Progenitor cell of endocrine pancreas (in vitro differentiated cells): ENCODE results near the gene TLCD2. TPM values are rescaled to one million over a fixed set of nuclear protein-coding genes. Genes with fewer than 3 reads are reported as not detected.
"Not testable (repeated sequence)": the region's sequence is repeated elsewhere in the genome, so short reads cannot be mapped to it uniquely, and the experiment has no call there.

Experiments
- DNase-seq: peaks from one replicate; pipeline ENCODE4 v3.0.0; 2021; ENCODE audit warnings: low spot score; ENCODE audit not compliant: unreplicated experiment
- H3K27ac Mint-ChIP-seq: 2 replicates; pipeline ENCODE4 v1.8.0; 2021; ENCODE audit warnings: mild to moderate bottlenecking, moderate library complexity, mixed read lengths
- H3K27me3 Mint-ChIP-seq: 2 replicates; pipeline ENCODE4 v1.8.0; 2021; ENCODE audit warnings: mixed read lengths
- H3K36me3 Mint-ChIP-seq: 2 replicates; pipeline ENCODE4 v1.8.0; 2022; ENCODE audit warnings: mixed read lengths; ENCODE audit not compliant: insufficient read depth
- H3K4me1 Mint-ChIP-seq: 2 replicates; pipeline ENCODE4 v1.8.0; 2021; ENCODE audit warnings: low read depth, mixed read lengths
- H3K4me3 Mint-ChIP-seq: 2 replicates; pipeline ENCODE4 v1.8.0; 2021; ENCODE audit warnings: low read depth, mild to moderate bottlenecking, moderate library complexity, mixed read lengths
- H3K9me3 Mint-ChIP-seq: 2 replicates; pipeline ENCODE4 v1.8.0; 2021; ENCODE audit warnings: low read depth, mixed read lengths
- CTCF ChIP-seq: fragments of 200-600 bp; sonication (generic); IDR thresholded peaks from one replicate; pipeline ENCODE4 v1.5.0; 2021; ENCODE audit warnings: antibody characterized with exemption, mild to moderate bottlenecking; ENCODE audit not compliant: unreplicated experiment
- total RNA-seq: library from RNA; stranded (reverse); gene quantifications from 2 replicates; pipeline ENCODE4 v1.2.1, GENCODE V29; 2021

TLCD2 gene
- total RNA-seq, 1 donor from 2014 or later: 2.7 TPM

- peaks cover 20% of the 10 kb centered on the region for H3K4me1 Mint-ChIP-seq
- peak; percentile 97 for DNase-seq
- H3K4me3 Mint-ChIP-seq: peak within 1 kb of the TSS; percentile 97
- peak within 1 kb of the TSS; percentile 99 for H3K27ac Mint-ChIP-seq
- H3K36me3 Mint-ChIP-seq: peaks cover 28% of the 10 kb centered on the region
- H3K27me3 Mint-ChIP-seq: no peaks in the 10 kb centered on the region
- no peaks in the 10 kb centered on the region for H3K9me3 Mint-ChIP-seq
- no peak for TF ChIP-seq CTCF
Observed at GRCh38 chr17:1684378-1685189, 25.6 kb downstream of the TLCD2 start, which contains the start of gene PRPF8. Gene PRPF8, minus strand, starts transcription at chr17:1684867. Its CDS starts 296 bp downstream, at chr17:1684571.

DNA sequence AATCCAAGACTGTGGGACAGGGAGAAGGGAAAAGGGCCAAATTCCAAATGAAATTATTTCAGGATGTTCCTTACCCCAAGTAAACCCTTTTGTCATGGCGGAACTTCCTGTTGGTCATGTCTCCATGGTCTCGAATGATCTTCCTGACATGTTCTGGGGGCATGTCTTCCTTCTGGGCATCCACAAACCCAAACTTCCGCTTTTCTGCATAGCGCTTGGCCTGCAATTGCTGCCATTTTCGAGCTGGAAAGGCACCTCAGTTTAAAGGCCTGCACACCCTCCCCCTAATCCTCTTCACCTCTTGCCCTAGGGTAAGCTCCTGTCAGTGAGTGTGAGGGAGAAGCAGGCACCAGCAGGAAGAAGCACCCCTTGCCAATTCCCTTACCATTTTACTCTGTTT, 26.7 kb downstream of the TLCD2 start:
- H3K36me3 Mint-ChIP-seq: peaks cover 34% of the 10 kb centered on the region
- peak overlapping the region; percentile 97 for H3K4me3 Mint-ChIP-seq
- peaks cover 20% of the 10 kb centered on the region for H3K4me1 Mint-ChIP-seq
- H3K9me3 Mint-ChIP-seq: no peaks in the 10 kb centered on the region
- peak overlapping the region; percentile 99 for H3K27ac Mint-ChIP-seq
- TF ChIP-seq CTCF: no peak
- no peaks in the 10 kb centered on the region for H3K27me3 Mint-ChIP-seq
- no peak for DNase-seq

GRCh38 chr17:1676401-1676800, 33.8 kb downstream of the TLCD2 start:
- Mint-ChIP-seq H3K4me1 (no peaks in the 10 kb centered on the region), H3K9me3 (no peaks in the 10 kb centered on the region), H3K4me3 (no peak overlapping the region), H3K36me3 (peaks cover 40% of the 10 kb centered on the region), H3K27ac (no peak overlapping the region), H3K27me3 (no peaks in the 10 kb centered on the region)
- no peak for TF ChIP-seq CTCF
- no peak for DNase-seq

GRCh38 chr17:1673041-1673785, 37.0 kb downstream of the TLCD2 start:
- Mint-ChIP-seq H3K27ac (no peak overlapping the region), H3K4me1 (no peaks in the 10 kb centered on the region), H3K4me3 (no peak overlapping the region), H3K36me3 (peaks cover 38% of the 10 kb centered on the region), H3K9me3 (no peaks in the 10 kb centered on the region), H3K27me3 (no peaks in the 10 kb centered on the region)
- TF ChIP-seq CTCF: no peak
- no peak for DNase-seq

DNA sequence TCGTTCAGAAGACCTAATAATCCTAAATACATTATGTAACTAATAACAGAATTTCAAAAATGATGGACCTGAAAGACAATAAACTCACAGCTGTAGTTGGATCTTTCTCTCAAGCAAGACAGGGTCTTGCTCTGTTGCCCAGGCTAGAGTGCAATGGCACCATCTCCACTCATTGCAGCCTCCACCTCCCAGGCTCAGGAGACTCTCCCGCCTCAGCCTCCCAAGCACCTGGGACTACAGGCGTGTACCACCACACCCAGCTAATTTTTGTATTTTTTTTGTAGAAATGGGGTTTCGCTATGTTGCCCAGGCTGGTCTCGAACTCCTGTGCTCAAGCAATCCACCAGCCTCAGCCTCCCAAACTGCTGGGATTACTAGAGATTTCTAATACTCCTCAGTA, 46.2 kb downstream of the TLCD2 start:
- peaks cover 45% of the 10 kb centered on the region for H3K36me3 Mint-ChIP-seq
- H3K27ac Mint-ChIP-seq, H3K9me3 Mint-ChIP-seq, H3K4me3 Mint-ChIP-seq, H3K27me3 Mint-ChIP-seq, DNase-seq, H3K4me1 Mint-ChIP-seq: not testable (repeated sequence)
